Endodermal cell (in vitro differentiated cells): ENCODE measurements around the gene TPK1. TPM values are rescaled to one million over a fixed set of nuclear protein-coding genes. Genes with fewer than 3 reads are reported as not detected.

ENCODE experiments used
- DNase-seq: peaks from one replicate; pipeline ENCODE4 v3.0.0-alpha.2; 2017
- H3K27ac ChIP-seq: 2 replicates; pipeline ENCODE4 v1.5.1; 2013; ENCODE audit warnings: mild to moderate bottlenecking, low read depth, low read length, moderate library complexity
- H3K27me3 ChIP-seq: 2 replicates; pipeline ENCODE4 v1.6.1; 2013; ENCODE audit warnings: mild to moderate bottlenecking, low read length, moderate library complexity; ENCODE audit not compliant: insufficient read depth, control insufficient read depth, poor library complexity, severe bottlenecking
- H3K36me3 ChIP-seq: 2 replicates; pipeline ENCODE4 v1.7.0; 2013; ENCODE audit warnings: mild to moderate bottlenecking, low read length, moderate library complexity; ENCODE audit not compliant: control insufficient read depth, insufficient read depth
- H3K4me1 ChIP-seq: one replicate; pipeline ENCODE4 v1.7.0; 2013; ENCODE audit warnings: low read length; ENCODE audit not compliant: control insufficient read depth, insufficient read depth
- H3K4me3 ChIP-seq: 2 replicates; pipeline ENCODE4 v1.5.1; 2013; ENCODE audit warnings: mild to moderate bottlenecking, low read length, moderate library complexity
- H3K9ac ChIP-seq: 2 replicates; pipeline ENCODE4 v1.6.1; 2013; ENCODE audit warnings: mild to moderate bottlenecking, low read length, moderate library complexity; ENCODE audit not compliant: poor library complexity, severe bottlenecking; ENCODE audit errors: extremely low read depth
- H3K9me3 ChIP-seq: 2 replicates; pipeline ENCODE4 v1.6.1; 2013; ENCODE audit warnings: mild to moderate bottlenecking, low read length, moderate library complexity; ENCODE audit not compliant: control insufficient read depth
- H3K27ac Mint-ChIP-seq: 2 replicates; pipeline ENCODE4 v1.8.0; 2020; ENCODE audit warnings: mixed read lengths
- H3K27me3 Mint-ChIP-seq: 2 replicates; pipeline ENCODE4 v1.8.0; 2021; ENCODE audit warnings: mild to moderate bottlenecking, mixed read lengths; ENCODE audit not compliant: insufficient read depth
- H3K36me3 Mint-ChIP-seq: 2 replicates; pipeline ENCODE4 v1.8.0; 2020; ENCODE audit warnings: low read depth, mixed read lengths
- H3K4me1 Mint-ChIP-seq: 2 replicates; pipeline ENCODE4 v1.8.0; 2020; ENCODE audit warnings: mixed read lengths
- H3K4me3 Mint-ChIP-seq: 2 replicates; pipeline ENCODE4 v1.8.0; 2020; ENCODE audit warnings: mild to moderate bottlenecking, moderate library complexity, mixed read lengths
- H3K9me3 Mint-ChIP-seq: 2 replicates; pipeline ENCODE4 v1.8.0; 2020; ENCODE audit warnings: mild to moderate bottlenecking, mixed read lengths
- WGBS, 2 experiments: methylation state at CpG; one replicate each; pipeline versions ENCODE4 v1.1.5 to v1.1.7; 2013; ENCODE audit warnings: missing lambda C conversion rate in 2 of 2, mixed read lengths in 1 of 2; ENCODE audit not compliant: insufficient coverage in 1 of 2, insufficient read length in 1 of 2; 5-methylcytosine and 5-hydroxymethylcytosine counted together
- total RNA-seq, 2 donors: library from RNA; stranded (reverse); fragmentation: NEBNext Ultra II Directional in 1 of 2; extraction: Animal tissue kit (Norgen Biotek cat#: 25700) in 1 of 2; gene quantifications; 2 replicates in 1 of 2; 3 replicates in 1 of 2; pipeline ENCODE4 v1.2.1, GENCODE V29; 2021
- TF ChIP-seq, protein P1 (sequence below): fragments of 200-600 bp; sonication (generic); conservative IDR thresholded peaks from 2 replicates; pipeline ENCODE4 v1.5.0; 2021; ENCODE audit warnings: antibody characterized with exemption, mild to moderate bottlenecking

The TPK1 gene
- total RNA-seq, 2 donors from 2014 or later: 9.7 TPM

DNA sequence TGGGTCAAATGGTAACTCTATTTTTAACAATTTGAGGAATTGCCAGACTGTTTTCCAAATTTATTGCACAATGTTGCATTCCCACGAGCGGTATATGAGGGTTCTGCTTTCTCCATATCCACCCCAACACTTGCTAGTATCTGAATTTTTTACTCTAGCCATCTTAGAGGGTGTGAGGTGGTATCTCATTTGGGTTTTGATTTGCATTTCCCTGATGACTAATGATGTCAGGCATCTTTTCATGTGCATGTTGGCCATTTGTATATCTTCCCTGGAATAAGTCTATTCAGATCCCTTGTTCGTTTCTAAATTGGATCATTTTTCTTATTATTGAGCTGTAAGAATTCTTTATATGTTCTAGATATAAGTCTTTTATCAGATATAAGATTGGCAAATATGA, 97.7 kb downstream of the TPK1 start:
- Histone ChIP-seq H3K36me3 (no peaks in the 10 kb centered on the region), H3K9me3 (peaks cover 2% of the 10 kb centered on the region), H3K4me3 (no peak overlapping the region), H3K9ac (no peak overlapping the region), H3K27ac (no peak overlapping the region), H3K27me3 (no peaks in the 10 kb centered on the region), H3K4me1 (no peaks in the 10 kb centered on the region)
- Mint-ChIP-seq H3K36me3 (no peaks in the 10 kb centered on the region), H3K9me3 (no peaks in the 10 kb centered on the region), H3K27ac (no peak overlapping the region), H3K27me3 (no peaks in the 10 kb centered on the region), H3K4me1 (no peaks in the 10 kb centered on the region), H3K4me3 (no peak overlapping the region)
- TF ChIP-seq, protein P1, sequence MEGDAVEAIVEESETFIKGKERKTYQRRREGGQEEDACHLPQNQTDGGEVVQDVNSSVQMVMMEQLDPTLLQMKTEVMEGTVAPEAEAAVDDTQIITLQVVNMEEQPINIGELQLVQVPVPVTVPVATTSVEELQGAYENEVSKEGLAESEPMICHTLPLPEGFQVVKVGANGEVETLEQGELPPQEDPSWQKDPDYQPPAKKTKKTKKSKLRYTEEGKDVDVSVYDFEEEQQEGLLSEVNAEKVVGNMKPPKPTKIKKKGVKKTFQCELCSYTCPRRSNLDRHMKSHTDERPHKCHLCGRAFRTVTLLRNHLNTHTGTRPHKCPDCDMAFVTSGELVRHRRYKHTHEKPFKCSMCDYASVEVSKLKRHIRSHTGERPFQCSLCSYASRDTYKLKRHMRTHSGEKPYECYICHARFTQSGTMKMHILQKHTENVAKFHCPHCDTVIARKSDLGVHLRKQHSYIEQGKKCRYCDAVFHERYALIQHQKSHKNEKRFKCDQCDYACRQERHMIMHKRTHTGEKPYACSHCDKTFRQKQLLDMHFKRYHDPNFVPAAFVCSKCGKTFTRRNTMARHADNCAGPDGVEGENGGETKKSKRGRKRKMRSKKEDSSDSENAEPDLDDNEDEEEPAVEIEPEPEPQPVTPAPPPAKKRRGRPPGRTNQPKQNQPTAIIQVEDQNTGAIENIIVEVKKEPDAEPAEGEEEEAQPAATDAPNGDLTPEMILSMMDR: no peak
- no peak for DNase-seq
- 62% methylated on average over 3 of the region's 3 CpGs; no CpG with 5 or more reads in 1 of the 2 experiments for WGBS, 2 experiments

DNA sequence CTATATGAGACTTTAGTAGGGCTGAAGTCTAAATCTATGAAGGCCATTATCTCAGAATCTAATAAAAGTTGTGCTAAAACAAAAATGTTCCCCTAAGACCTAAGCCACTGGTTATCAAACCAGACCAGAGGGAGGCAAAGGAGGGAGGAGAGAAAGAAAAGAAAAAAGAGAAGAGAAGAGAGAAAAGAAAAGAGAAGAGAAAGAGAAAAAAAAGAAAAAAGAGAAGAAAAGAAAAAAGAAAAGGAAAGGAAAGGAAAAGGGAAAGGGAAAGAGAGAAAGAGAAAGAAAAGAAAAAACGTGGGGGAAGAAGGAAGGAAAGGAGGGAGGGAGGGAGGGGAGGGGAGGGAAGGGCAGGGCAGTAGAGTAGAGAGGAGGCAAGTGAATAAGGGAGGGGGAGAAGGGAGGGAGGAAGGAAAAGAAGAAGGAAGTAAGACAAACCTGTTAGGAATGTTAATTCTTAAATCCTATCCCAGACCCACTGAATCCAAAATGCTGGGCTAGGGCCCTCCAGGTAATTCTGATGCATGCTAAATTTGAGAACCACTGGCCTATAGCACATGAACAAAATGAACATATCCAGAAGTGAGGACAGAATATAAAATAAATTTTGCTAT, 98.9 kb downstream of the TPK1 start:
- Histone ChIP-seq H3K4me3 (no peak overlapping the region), H3K27ac (no peak overlapping the region), H3K27me3 (no peaks in the 10 kb centered on the region), H3K4me1 (no peaks in the 10 kb centered on the region), H3K36me3 (no peaks in the 10 kb centered on the region), H3K9ac (no peak overlapping the region), H3K9me3 (no peaks in the 10 kb centered on the region)
- H3K27me3 Mint-ChIP-seq: no peaks in the 10 kb centered on the region
- no peak overlapping the region for H3K27ac Mint-ChIP-seq
- TF ChIP-seq, protein P1: no peak
- H3K4me1 Mint-ChIP-seq: no peaks in the 10 kb centered on the region
- no peak overlapping the region for H3K4me3 Mint-ChIP-seq
- no peaks in the 10 kb centered on the region for H3K36me3 Mint-ChIP-seq
- no peak for DNase-seq
- no peaks in the 10 kb centered on the region for H3K9me3 Mint-ChIP-seq
- 25 to 38% methylated on average over 1 of the region's 1 CpG for WGBS, 2 experiments

DNA sequence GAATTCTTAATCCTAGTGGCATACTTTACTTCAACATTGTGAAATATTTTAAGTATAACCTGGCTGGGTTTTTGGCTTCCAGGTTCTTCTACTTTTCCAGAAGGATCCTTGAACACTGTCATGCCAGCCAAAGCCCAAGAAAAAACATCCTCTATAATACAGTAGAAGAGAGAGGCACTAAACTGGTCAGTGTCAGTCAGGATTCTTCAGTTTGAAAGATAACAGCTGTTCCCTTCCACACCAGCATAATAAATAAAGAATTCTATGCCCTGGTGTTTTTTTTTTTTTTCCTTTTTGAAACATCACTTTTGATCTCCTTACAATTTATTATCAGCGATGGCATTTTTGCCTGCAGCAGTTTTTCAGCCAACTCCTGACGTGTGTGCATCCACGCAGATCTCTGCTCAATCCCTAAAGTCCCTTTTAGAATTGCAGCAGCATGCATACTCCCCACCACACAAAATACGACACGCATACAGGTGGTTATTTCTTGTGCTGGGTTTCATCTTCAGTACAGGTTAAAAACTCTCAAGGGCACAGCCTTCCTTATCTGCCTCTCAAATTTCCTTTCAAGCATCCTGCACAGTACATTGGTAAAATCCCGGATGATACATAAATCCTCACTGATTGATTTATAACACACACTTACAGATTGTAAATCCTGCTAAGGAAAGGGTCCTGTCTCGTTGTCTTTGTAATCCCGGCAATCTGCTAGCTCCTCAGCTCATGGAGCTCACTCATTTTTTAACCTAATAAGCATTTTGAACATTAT, 100.2 kb downstream of the TPK1 start:
- WGBS, 2 experiments: 87 to 90% methylated on average over 4 to 8 of the region's 8 CpGs

More for the DNA sequence above, 100.2 kb downstream of the TPK1 start:
- DNase-seq: no peak
- H3K4me1 ChIP-seq: no peaks in the 10 kb centered on the region
- H3K9ac ChIP-seq: no peak overlapping the region
- H3K4me3 ChIP-seq: no peak overlapping the region
- no peaks in the 10 kb centered on the region for H3K9me3 ChIP-seq
- no peaks in the 10 kb centered on the region for H3K4me1 Mint-ChIP-seq
- no peaks in the 10 kb centered on the region for H3K27me3 ChIP-seq
- H3K27ac Mint-ChIP-seq: no peak overlapping the region
- no peak overlapping the region for H3K4me3 Mint-ChIP-seq
- no peaks in the 10 kb centered on the region for H3K36me3 ChIP-seq
- TF ChIP-seq, protein P1: no peak
- no peaks in the 10 kb centered on the region for H3K27me3 Mint-ChIP-seq
- H3K36me3 Mint-ChIP-seq: no peaks in the 10 kb centered on the region
- no peak overlapping the region for H3K27ac ChIP-seq
- no peaks in the 10 kb centered on the region for H3K9me3 Mint-ChIP-seq
